Heart left ventricle (tissue), 16 donors: Measurements from ENCODE around the gene FKBP7. TPM values are rescaled to one million over a fixed set of nuclear protein-coding genes. Genes with fewer than 3 reads are reported as not detected.

Source experiments
- ATAC-seq, 4 donors: fragments of 200-7000 bp; cut with Tn5 transposase; one replicate each; pipeline ENCODE4 v1.9.1; 2020 to 2022; ENCODE audit warnings: moderate library complexity in 4 of 4, mild to moderate bottlenecking in 3 of 4, moderate number of reproducible peaks in 1 of 4
- DNase-seq, 5 donors: peaks; one replicate each; pipeline ENCODE4 v3.0.0-alpha.2; 2020
- H3K27ac ChIP-seq, 12 donors: fragments of 200-600 bp; sonication (generic) in 4 of 12; one replicate each; pipeline versions ENCODE4 v1.5.0 to v1.8.0; 2016 to 2022; ENCODE audit warnings: mild to moderate bottlenecking in 2 of 12
- H3K27me3 ChIP-seq, 9 donors: fragments of 200-600 bp; sonication (generic) in 2 of 9; one replicate each; pipeline versions ENCODE4 v1.5.1 to v1.8.0; 2016 to 2022; ENCODE audit warnings: mild to moderate bottlenecking in 3 of 9
- H3K36me3 ChIP-seq, 9 donors: fragments of 200-600 bp; sonication (generic) in 2 of 9; one replicate each; pipeline versions ENCODE4 v1.5.0 to v1.8.0; 2018 to 2022; ENCODE audit warnings: mild to moderate bottlenecking in 2 of 9
- H3K4me1 ChIP-seq, 12 donors: fragments of 200-600 bp; sonication (generic) in 4 of 12; one replicate each; pipeline versions ENCODE4 v1.5.0 to v1.8.0; 2016 to 2022; ENCODE audit warnings: mild to moderate bottlenecking in 3 of 12
- H3K4me3 ChIP-seq, 12 donors: fragments of 200-600 bp; sonication (generic) in 4 of 12; one replicate each; pipeline versions ENCODE4 v1.5.0 to v1.8.0; 2017 to 2022; ENCODE audit warnings: mild to moderate bottlenecking in 9 of 12, moderate library complexity in 4 of 12
- H3K9me3 ChIP-seq, 12 donors: fragments of 200-600 bp; sonication (generic) in 4 of 12; one replicate each; pipeline versions ENCODE4 v1.5.0 to v1.8.0; 2016 to 2022; ENCODE audit warnings: mild to moderate bottlenecking in 1 of 12
- CTCF ChIP-seq, 12 donors: fragments of 200-600 bp; sonication (generic) in 4 of 12; IDR thresholded peaks; one replicate each; pipeline versions ENCODE4 v1.5.0 to v1.8.0; 2018 to 2022; ENCODE audit warnings: antibody characterized with exemption in 12 of 12, mild to moderate bottlenecking in 5 of 12
- POLR2A ChIP-seq, 2 donors: fragments of 450-650 bp; IDR thresholded peaks; one replicate each; pipeline ENCODE4 v1.6.1; 2017; ENCODE audit warnings: antibody characterized with exemption in 2 of 2, mild to moderate bottlenecking in 2 of 2, moderate library complexity in 2 of 2
- WGBS, 4 donors: extraction: QIAGEN DNeasy Blood & Tissue Kit in 2 of 4; methylation state at CpG; one replicate each; pipeline versions ENCODE4 v1.1.5 to v1.1.7; 2013 to 2018; 5-methylcytosine and 5-hydroxymethylcytosine counted together
- intact Hi-C, 10 donors: fragments of 100-400 bp; cut with DNase I; formaldehyde crosslinking; loops; one replicate each; pipeline versions ENCODE4 v1.11.1 to v1.14.2; 2022
- polyA plus RNA-seq, 2 donors: library from polyadenylated mRNA; stranded (reverse); fragments of 200-250 nt; gene quantifications; one replicate each; pipeline ENCODE4 v1.2.3, GENCODE V29; 2013
- total RNA-seq, 9 donors: library from RNA; depleted of rRNA in 2 of 9; stranded (reverse); fragments of >200 nt in 2 of 9; fragmentation: NEBNext Ultra II Directional in 3 of 9; extraction: Animal tissue kit (Norgen Biotek cat#: 25700) in 3 of 9; gene quantifications; one replicate each; pipeline versions ENCODE4 v1.1.0 to v1.2.4, GENCODE V29; 2016 to 2023
- donor health status: ischemic (EF 13 %, LVEDD 7.1; RV severe dilation, severe dysfunction).
- donor health status: healthy with polysubstance abuse.
- donor health status: DM: no; HTN: yes; CAD: no.
- donor health status: DM: no; HTN: no; CAD: no.
- donor health status: ischemic (EF 25% LVEDD 6.9; RV normal size, moderate dysfunction).
- donor health status: ischemic (EF 25% LVEDD 5.7; RV mildly dilated, moderate dysfunction).
- donor health status: healthy.
- donor health status: DM: yes; HTN: yes; CAD: no.
- donor health status: ischemic (EF 35%, LVEDD 5.7; RV mildly dilated, moderate dysfunction).
- donor health status: nonischemic (EF 11% LVEDD 7.7; RV severe dilation, severe dysfunction).
- donor health status: DM: yes; HTN: yes; CAD: no.
- donor health status: PGD.
- donor health status: ischemic (EF 29% LVEDD 5.4; RV normal size, mild dysfunction).
- donor health status: nonischemic (EF 23%, LVEDD 6.1; RV moderate dilation, normal function).

The FKBP7 gene
- total and polyA plus RNA-seq, 11 donors, result 5.3 to 11.8 (median 9.0) TPM

GRCh38 chr2:178491612-178492011 is 13.2 kb upstream of the FKBP7 start:
- no peak for TF ChIP-seq POLR2A (IDR thresholded peaks at IDR 0.05)
- no peak for TF ChIP-seq CTCF (IDR thresholded peaks at IDR 0.05)
- no peaks in the 10 kb centered on the region for H3K27me3 ChIP-seq
- H3K4me1 ChIP-seq, result no peaks in the 10 kb centered on the region
- intact Hi-C loops, result no loop called here
- 77 to 92% (median 89%) methylated on average over 6 of the region's 6 CpGs for WGBS, 4 donors
- DNase-seq (no peak), ATAC-seq (no peak)
- no peak overlapping the region for H3K27ac ChIP-seq
- H3K36me3 ChIP-seq, result peaks cover 3 to 97% (median 87%) of the 10 kb centered on the region in 9 donors
- no peak overlapping the region for H3K4me3 ChIP-seq
- H3K9me3 ChIP-seq, result no peaks in the 10 kb centered on the region

GRCh38 chr2:178485356-178485755 is 7.0 kb upstream of the FKBP7 start:
- Histone ChIP-seq H3K9me3 (no peaks in the 10 kb centered on the region), H3K27ac (peak overlapping the region in 2 of 12 donors; percentile 48 to 59), H3K4me1 (peaks cover 0 to 53% (median 41%) of the 10 kb centered on the region in 12 donors), H3K27me3 (no peaks in the 10 kb centered on the region), H3K4me3 (no peak overlapping the region), H3K36me3 (peaks cover 0 to 41% (median 38%) of the 10 kb centered on the region in 9 donors)
- TF ChIP-seq CTCF (IDR thresholded peaks at IDR 0.05) (no peak), POLR2A (IDR thresholded peaks at IDR 0.05) (no peak)
- 64 to 79% (median 70%) methylated on average over 3 of the region's 3 CpGs for WGBS, 4 donors
- DNase-seq (no peak), ATAC-seq (no peak)
- intact Hi-C loops, result no loop called here

- Histone ChIP-seq H3K4me3 (no peak overlapping the region), H3K4me1 (peaks cover 2 to 58% (median 45%) of the 10 kb centered on the region in 12 donors), H3K36me3 (peaks cover 0 to 33% (median 30%) of the 10 kb centered on the region in 9 donors), H3K27ac (peak overlapping the region in 8 of 12 donors; percentile 14 to 65 (median 36)), H3K27me3 (no peaks in the 10 kb centered on the region), H3K9me3 (no peaks in the 10 kb centered on the region)
- TF ChIP-seq POLR2A (IDR thresholded peaks at IDR 0.05) (no peak), CTCF (IDR thresholded peaks at IDR 0.05) (no peak)
- intact Hi-C loops, result loop anchor here in 3 of 10 donors (5.0 kb wide), 1 partner anchor 38 kb away; no protein-coding TSS in a partner anchor
- ATAC-seq (peak in 1 of 4 donors; percentile 35), DNase-seq (peak in 4 of 5 donors; percentile 35 to 61 (median 58))
- 51 to 60% (median 53%) methylated on average over 6 of the region's 6 CpGs for WGBS, 4 donors
These were observed 6.0 kb upstream of the FKBP7 start for GRCh38 chr2:178484245-178485041.

- Histone ChIP-seq H3K27ac (no peak overlapping the region), H3K9me3 (no peaks in the 10 kb centered on the region), H3K4me3 (peak overlapping the region in 6 of 12 donors; percentile 6 to 85 (median 74)), H3K4me1 (peaks cover 5 to 68% (median 52%) of the 10 kb centered on the region in 12 donors), H3K27me3 (no peaks in the 10 kb centered on the region), H3K36me3 (peaks cover 0 to 19% (median 14%) of the 10 kb centered on the region in 9 donors)
- WGBS, 4 donors, result 88 to 94% (median 91%) methylated on average over 4 of the region's 4 CpGs
- DNase-seq, result no peak
- TF ChIP-seq POLR2A (IDR thresholded peaks at IDR 0.05) (no peak), CTCF (IDR thresholded peaks at IDR 0.05) (no peak)
- intact Hi-C loops, result loop anchor here in 3 of 10 donors (5.0 kb wide), 1 partner anchor 40 kb away; no protein-coding TSS in a partner anchor
- ATAC-seq, result no peak
These were observed 4.0 kb upstream of the FKBP7 start for GRCh38 chr2:178482437-178482836.
